MM.1S (cell line): ENCODE data around the gene EPB41L3.

Experiments used
- DNase-seq: peaks from one replicate; pipeline ENCODE4 v3.0.0-alpha.2; 2015
- H2AFZ ChIP-seq: fragments of 300-600 bp; sonication (generic); 2 replicates; pipeline ENCODE4 v1.6.0; 2016; ENCODE audit warnings: antibody characterized with exemption, low read length
- H3F3A ChIP-seq: fragments of 300-600 bp; sonication (generic); 2 replicates; pipeline ENCODE4 v1.6.1; 2016; ENCODE audit warnings: mild to moderate bottlenecking, antibody characterized with exemption, low read length, moderate library complexity, mixed read lengths; ENCODE audit not compliant: insufficient read depth
- H3K27ac ChIP-seq: fragments of 300-600 bp; sonication (generic); 2 replicates; pipeline ENCODE4 v1.5.1; 2016; ENCODE audit warnings: mild to moderate bottlenecking, low read length
- H3K27me3 ChIP-seq: fragments of 300-600 bp; sonication (generic); replicated peaks from 2 replicates; pipeline ENCODE4 v1.6.0; 2016; ENCODE audit warnings: low read length; ENCODE audit not compliant: insufficient read depth
- H3K36me3 ChIP-seq: fragments of 300-600 bp; sonication (generic); replicated peaks from 2 replicates; pipeline ENCODE4 v1.6.1; 2016; ENCODE audit warnings: mild to moderate bottlenecking, low read length, mixed read lengths; ENCODE audit not compliant: insufficient read depth
- H3K4me1 ChIP-seq: fragments of 300-600 bp; sonication (generic); 2 replicates; pipeline ENCODE4 v1.6.1; 2016; ENCODE audit warnings: low read length, mixed read lengths
- H3K4me2 ChIP-seq: fragments of 300-600 bp; sonication (generic); 2 replicates; pipeline ENCODE4 v1.6.0; 2016; ENCODE audit warnings: low read depth, low read length
- H3K4me3 ChIP-seq: fragments of 300-600 bp; sonication (generic); 2 replicates; pipeline ENCODE4 v1.5.1; 2016; ENCODE audit warnings: low read length, mixed read lengths
- H3K79me2 ChIP-seq: fragments of 300-600 bp; sonication (generic); 2 replicates; pipeline ENCODE4 v1.6.1; 2016; ENCODE audit warnings: mixed run types, low read length, mixed read lengths
- H3K9ac ChIP-seq: fragments of 300-600 bp; sonication (generic); 2 replicates; pipeline ENCODE4 v1.6.1; 2016; ENCODE audit warnings: low read length, mixed read lengths
- H3K9me2 ChIP-seq: fragments of 300-600 bp; sonication (generic); replicated peaks from 2 replicates; pipeline ENCODE4 v1.6.1; 2016; ENCODE audit warnings: mild to moderate bottlenecking, low read length, mixed read lengths; ENCODE audit not compliant: insufficient read depth
- H3K9me3 ChIP-seq: fragments of 300-600 bp; sonication (generic); replicated peaks from 2 replicates; pipeline ENCODE4 v1.6.1; 2016; ENCODE audit warnings: mild to moderate bottlenecking, low read length, mixed read lengths; ENCODE audit not compliant: insufficient read depth
- H4K20me1 ChIP-seq: fragments of 300-600 bp; sonication (generic); 2 replicates; pipeline ENCODE4 v1.6.1; 2016; ENCODE audit warnings: mild to moderate bottlenecking, low read length, moderate library complexity, mixed read lengths; ENCODE audit not compliant: insufficient read depth
- CTCF ChIP-seq: fragments of 300-600 bp; sonication (generic); IDR thresholded peaks from 2 replicates; pipeline ENCODE4 v1.5.1; 2016; ENCODE audit warnings: antibody characterized with exemption, low read length, mixed read lengths
- EZH2 ChIP-seq: fragments of 300-600 bp; sonication (generic); optimal IDR thresholded peaks from 2 replicates; pipeline ENCODE3; 2017; ENCODE audit warnings: low read depth, mild to moderate bottlenecking, antibody characterized with exemption, low read length, mixed read lengths
- EZH2phosphoT487 ChIP-seq: fragments of 300-600 bp; sonication (generic); IDR thresholded peaks from 2 replicates; pipeline ENCODE4 v1.6.1; 2018; ENCODE audit warnings: antibody characterized with exemption, low read length

EPB41L3 gene

GRCh38 chr18:5524660-5525059, 19.1 kb downstream of the EPB41L3 start:
- no peaks in the 10 kb centered on the region for H3K36me3 ChIP-seq
- H3F3A ChIP-seq: no peaks in the 10 kb centered on the region
- no peak overlapping the region for H3K4me3 ChIP-seq
- no peaks in the 10 kb centered on the region for H3K9me3 ChIP-seq
- H3K27ac ChIP-seq: no peak overlapping the region
- no peak overlapping the region for H2AFZ ChIP-seq
- no peaks in the 10 kb centered on the region for H4K20me1 ChIP-seq
- H3K4me2 ChIP-seq: no peak overlapping the region
- TF ChIP-seq CTCF: no peak
- TF ChIP-seq EZH2: no peak
- no peak for TF ChIP-seq EZH2phosphoT487
- no peak overlapping the region for H3K9ac ChIP-seq
- H3K27me3 ChIP-seq: no peaks in the 10 kb centered on the region
- H3K4me1 ChIP-seq: no peaks in the 10 kb centered on the region
- H3K79me2 ChIP-seq: no peaks in the 10 kb centered on the region
- H3K9me2 ChIP-seq: no peaks in the 10 kb centered on the region
- DNase-seq: no peak

- no peak overlapping the region for H2AFZ ChIP-seq
- H3K27ac ChIP-seq: no peak overlapping the region
- no peak overlapping the region for H3K4me2 ChIP-seq
- no peaks in the 10 kb centered on the region for H4K20me1 ChIP-seq
- H3K27me3 ChIP-seq: no peaks in the 10 kb centered on the region
- H3K9me2 ChIP-seq: no peaks in the 10 kb centered on the region
- H3F3A ChIP-seq: no peaks in the 10 kb centered on the region
- H3K4me1 ChIP-seq: no peaks in the 10 kb centered on the region
- H3K79me2 ChIP-seq: no peaks in the 10 kb centered on the region
- H3K9me3 ChIP-seq: no peaks in the 10 kb centered on the region
- H3K4me3 ChIP-seq: no peak overlapping the region
- TF ChIP-seq CTCF: no peak
- no peak for TF ChIP-seq EZH2
- no peak for TF ChIP-seq EZH2phosphoT487
- H3K9ac ChIP-seq: no peak overlapping the region
- DNase-seq: no peak
- no peaks in the 10 kb centered on the region for H3K36me3 ChIP-seq
These were observed 22.8 kb downstream of the EPB41L3 start for GRCh38 chr18:5521000-5521399.

- no peaks in the 10 kb centered on the region for H3K9me2 ChIP-seq
- no peak overlapping the region for H3K4me3 ChIP-seq
- no peak overlapping the region for H3K27ac ChIP-seq
- no peaks in the 10 kb centered on the region for H4K20me1 ChIP-seq
- DNase-seq: no peak
- H3K36me3 ChIP-seq: no peaks in the 10 kb centered on the region
- no peaks in the 10 kb centered on the region for H3K79me2 ChIP-seq
- H3K4me2 ChIP-seq: no peak overlapping the region
- TF ChIP-seq EZH2phosphoT487: no peak
- H3K27me3 ChIP-seq: no peaks in the 10 kb centered on the region
- H2AFZ ChIP-seq: no peak overlapping the region
- H3K4me1 ChIP-seq: no peaks in the 10 kb centered on the region
- no peaks in the 10 kb centered on the region for H3F3A ChIP-seq
- H3K9ac ChIP-seq: no peak overlapping the region
- H3K9me3 ChIP-seq: no peaks in the 10 kb centered on the region
These were observed 23.3 kb downstream of the EPB41L3 start for GRCh38 chr18:5520464-5520863.

- Histone ChIP-seq H3K4me3 (no peak overlapping the region), H4K20me1 (no peaks in the 10 kb centered on the region), H3K9me2 (no peaks in the 10 kb centered on the region), H3F3A (no peaks in the 10 kb centered on the region), H3K27me3 (no peaks in the 10 kb centered on the region), H3K4me2 (no peak overlapping the region), H3K36me3 (no peaks in the 10 kb centered on the region), H3K4me1 (no peaks in the 10 kb centered on the region), H3K9me3 (no peaks in the 10 kb centered on the region), H3K9ac (no peak overlapping the region), H2AFZ (no peak overlapping the region), H3K79me2 (no peaks in the 10 kb centered on the region), H3K27ac (no peak overlapping the region)
- TF ChIP-seq EZH2 (no peak), CTCF (no peak), EZH2phosphoT487 (no peak)
- no peak for DNase-seq
These were observed 24.1 kb downstream of the EPB41L3 start for GRCh38 chr18:5519448-5520298.
